ENCODE measurements around the gene PDCD4.

Gene PDCD4

GRCh38 chr10:110927461-110927860 is 55.7 kb downstream of the PDCD4 start:
- DNase-seq: no peak

- no peak for DNase-seq
Measured at GRCh38 chr10:110931769-110932381, 60.1 kb downstream of the PDCD4 start.

GRCh38 chr10:110932505-110933180 is 60.9 kb downstream of the PDCD4 start:
- no peak for DNase-seq

- no peak for DNase-seq
Measured at GRCh38 chr10:110936757-110937156, 65.0 kb downstream of the PDCD4 start.

- DNase-seq: no peak
Measured at GRCh38 chr10:110939419-110939818, 67.7 kb downstream of the PDCD4 start.

- no peak for DNase-seq
Measured at GRCh38 chr10:110944792-110945396, 73.2 kb downstream of the PDCD4 start.

GRCh38 chr10:110946496-110946895 is 74.8 kb downstream of the PDCD4 start:
- DNase-seq: no peak

GRCh38 chr10:110947061-110947595 is 75.4 kb downstream of the PDCD4 start:
- DNase-seq: no peak
